Diencephalon (tissue), 1 donor: ENCODE measurements around the gene DNAH11. TPM values are rescaled to one million over a fixed set of nuclear protein-coding genes. Genes with fewer than 3 reads are reported as not detected.

Source experiments
- total RNA-seq: library from RNA; depleted of rRNA; stranded (reverse); fragments of >200 nt; gene quantifications from one replicate; pipeline ENCODE4 v1.2.3, GENCODE V29; 2014

The DNAH11 gene
- 8.3 TPM for total RNA-seq

GRCh38 chr7:21542891-21543527 lies at the start of gene DNAH11:
Gene DNAH11 (plus strand): TSS chr7:21543039. CDS start chr7:21543246, 207 bp downstream.

GRCh38 chr7:21945454-21946221 lies 402.8 kb downstream of the DNAH11 start, which contains the start of gene CDCA7L:
Gene CDCA7L (minus strand): TSS chr7:21945899. CDS start chr7:21945804, 95 bp downstream.

Other genes with a start within 250 kb of the DNAH11 start
- gene SP4, start 115.0 kb upstream of the DNAH11 start, total RNA-seq = 57.4 TPM